Endodermal cell (in vitro differentiated cells): ENCODE data around the gene LRRC3. TPM values are rescaled to one million over a fixed set of nuclear protein-coding genes. Genes with fewer than 3 reads are reported as not detected.

ENCODE experiments used
- DNase-seq: peaks from one replicate; pipeline ENCODE4 v3.0.0-alpha.2; 2017
- H3K27ac ChIP-seq: 2 replicates; pipeline ENCODE4 v1.5.1; 2013; ENCODE audit warnings: mild to moderate bottlenecking, low read depth, low read length, moderate library complexity
- H3K27me3 ChIP-seq: 2 replicates; pipeline ENCODE4 v1.6.1; 2013; ENCODE audit warnings: mild to moderate bottlenecking, low read length, moderate library complexity; ENCODE audit not compliant: insufficient read depth, control insufficient read depth, poor library complexity, severe bottlenecking
- H3K36me3 ChIP-seq: 2 replicates; pipeline ENCODE4 v1.7.0; 2013; ENCODE audit warnings: mild to moderate bottlenecking, low read length, moderate library complexity; ENCODE audit not compliant: control insufficient read depth, insufficient read depth
- H3K4me1 ChIP-seq: one replicate; pipeline ENCODE4 v1.7.0; 2013; ENCODE audit warnings: low read length; ENCODE audit not compliant: control insufficient read depth, insufficient read depth
- H3K4me3 ChIP-seq: 2 replicates; pipeline ENCODE4 v1.5.1; 2013; ENCODE audit warnings: mild to moderate bottlenecking, low read length, moderate library complexity
- H3K9ac ChIP-seq: 2 replicates; pipeline ENCODE4 v1.6.1; 2013; ENCODE audit warnings: mild to moderate bottlenecking, low read length, moderate library complexity; ENCODE audit not compliant: poor library complexity, severe bottlenecking; ENCODE audit errors: extremely low read depth
- H3K9me3 ChIP-seq: 2 replicates; pipeline ENCODE4 v1.6.1; 2013; ENCODE audit warnings: mild to moderate bottlenecking, low read length, moderate library complexity; ENCODE audit not compliant: control insufficient read depth
- H3K27ac Mint-ChIP-seq: 2 replicates; pipeline ENCODE4 v1.8.0; 2020; ENCODE audit warnings: mixed read lengths
- H3K27me3 Mint-ChIP-seq: 2 replicates; pipeline ENCODE4 v1.8.0; 2021; ENCODE audit warnings: mild to moderate bottlenecking, mixed read lengths; ENCODE audit not compliant: insufficient read depth
- H3K36me3 Mint-ChIP-seq: 2 replicates; pipeline ENCODE4 v1.8.0; 2020; ENCODE audit warnings: low read depth, mixed read lengths
- H3K4me1 Mint-ChIP-seq: 2 replicates; pipeline ENCODE4 v1.8.0; 2020; ENCODE audit warnings: mixed read lengths
- H3K4me3 Mint-ChIP-seq: 2 replicates; pipeline ENCODE4 v1.8.0; 2020; ENCODE audit warnings: mild to moderate bottlenecking, moderate library complexity, mixed read lengths
- H3K9me3 Mint-ChIP-seq: 2 replicates; pipeline ENCODE4 v1.8.0; 2020; ENCODE audit warnings: mild to moderate bottlenecking, mixed read lengths
- CTCF ChIP-seq: fragments of 200-600 bp; sonication (generic); conservative IDR thresholded peaks from 2 replicates; pipeline ENCODE4 v1.5.0; 2021; ENCODE audit warnings: antibody characterized with exemption, mild to moderate bottlenecking
- WGBS, 2 experiments: methylation state at CpG; one replicate each; pipeline versions ENCODE4 v1.1.5 to v1.1.7; 2013; ENCODE audit warnings: missing lambda C conversion rate in 2 of 2, mixed read lengths in 1 of 2; ENCODE audit not compliant: insufficient coverage in 1 of 2, insufficient read length in 1 of 2; 5-methylcytosine and 5-hydroxymethylcytosine counted together
- total RNA-seq, 2 donors: library from RNA; stranded (reverse); fragmentation: NEBNext Ultra II Directional in 1 of 2; extraction: Animal tissue kit (Norgen Biotek cat#: 25700) in 1 of 2; gene quantifications; 2 replicates in 1 of 2; 3 replicates in 1 of 2; pipeline ENCODE4 v1.2.1, GENCODE V29; 2021

LRRC3 gene
- total RNA-seq, 2 donors from 2014 or later, result 14.1 to 16.5 TPM

- TF ChIP-seq CTCF, result no peak
- no peaks in the 10 kb centered on the region for H3K9me3 Mint-ChIP-seq
- H3K4me3 Mint-ChIP-seq, result no peak overlapping the region
- H3K36me3 Mint-ChIP-seq, result peaks cover 11% of the 10 kb centered on the region
- no peak overlapping the region for H3K27ac Mint-ChIP-seq
- 92% methylated on average over 7 to 14 of the region's 14 CpGs for WGBS, 2 experiments
- no peak for DNase-seq
- peaks cover 9% of the 10 kb centered on the region for H3K4me1 Mint-ChIP-seq
- H3K27me3 Mint-ChIP-seq, result no peaks in the 10 kb centered on the region
- H3K36me3 ChIP-seq, result peaks cover 56% of the 10 kb centered on the region
- H3K9ac ChIP-seq, result no peak overlapping the region
- no peaks in the 10 kb centered on the region for H3K9me3 ChIP-seq
- no peak overlapping the region for H3K27ac ChIP-seq
- peaks cover 15% of the 10 kb centered on the region for H3K4me1 ChIP-seq
- H3K27me3 ChIP-seq, result no peaks in the 10 kb centered on the region
- peak overlapping the region; percentile 86 for H3K4me3 ChIP-seq
Observed at GRCh38 chr21:44459712-44460440, 4.6 kb downstream of the LRRC3 start.

DNA sequence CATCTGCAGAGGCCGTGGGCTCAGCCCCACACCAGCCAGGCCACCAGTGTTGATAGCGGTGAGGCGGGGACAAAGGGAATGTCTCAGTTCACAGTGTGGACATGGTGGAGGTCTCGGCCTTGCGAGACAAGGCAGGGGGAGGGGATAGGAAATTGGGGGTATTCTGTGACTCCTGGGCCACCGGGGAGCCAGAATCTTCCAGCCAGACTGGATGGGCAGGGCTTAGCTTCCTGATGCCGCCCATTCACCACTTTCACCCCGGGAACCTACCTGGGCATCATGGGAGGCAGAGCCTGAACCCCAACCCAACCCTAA is 5.1 kb downstream of the LRRC3 start:
- H3K4me3 Mint-ChIP-seq, result no peak overlapping the region
- TF ChIP-seq CTCF, result no peak
- H3K36me3 Mint-ChIP-seq, result peaks cover 11% of the 10 kb centered on the region
- WGBS, 2 experiments, result 90 to 96% methylated on average over 3 to 8 of the region's 8 CpGs
- Histone ChIP-seq H3K36me3 (peaks cover 56% of the 10 kb centered on the region), H3K27ac (no peak overlapping the region), H3K9ac (no peak overlapping the region), H3K9me3 (no peaks in the 10 kb centered on the region), H3K4me3 (peak overlapping the region; percentile 86), H3K27me3 (no peaks in the 10 kb centered on the region), H3K4me1 (peaks cover 15% of the 10 kb centered on the region)
- peaks cover 9% of the 10 kb centered on the region for H3K4me1 Mint-ChIP-seq
- H3K27ac Mint-ChIP-seq, result no peak overlapping the region
- no peaks in the 10 kb centered on the region for H3K27me3 Mint-ChIP-seq
- H3K9me3 Mint-ChIP-seq, result no peaks in the 10 kb centered on the region
- DNase-seq, result no peak

- H3K36me3 Mint-ChIP-seq, result peaks cover 11% of the 10 kb centered on the region
- peaks cover 9% of the 10 kb centered on the region for H3K4me1 Mint-ChIP-seq
- no peak overlapping the region for H3K27ac ChIP-seq
- no peak for DNase-seq
- no peak overlapping the region for H3K9ac ChIP-seq
- no peak overlapping the region for H3K4me3 Mint-ChIP-seq
- H3K4me3 ChIP-seq, result peak overlapping the region; percentile 86
- H3K27ac Mint-ChIP-seq, result no peak overlapping the region
- peaks cover 56% of the 10 kb centered on the region for H3K36me3 ChIP-seq
- H3K27me3 Mint-ChIP-seq, result no peaks in the 10 kb centered on the region
- no peaks in the 10 kb centered on the region for H3K27me3 ChIP-seq
- WGBS, 2 experiments, result 90 to 97% methylated on average over 2 to 8 of the region's 8 CpGs
- peaks cover 15% of the 10 kb centered on the region for H3K4me1 ChIP-seq
- H3K9me3 ChIP-seq, result no peaks in the 10 kb centered on the region
- TF ChIP-seq CTCF, result no peak
- no peaks in the 10 kb centered on the region for H3K9me3 Mint-ChIP-seq
Observed at GRCh38 chr21:44461005-44461404, 5.7 kb downstream of the LRRC3 start.
